ENCODE results near the gene PTPN4.

- no peak for TF ChIP-seq CTCF (conservative IDR thresholded peaks at IDR 0.05)
- no peak for TF ChIP-seq ZFX (IDR thresholded peaks at IDR 0.05)
Observed at GRCh38 chr2:119772767-119773166, 13.0 kb downstream of the PTPN4 start.
